ENCODE measurements around the gene LMO1.

LMO1 gene

DNA sequence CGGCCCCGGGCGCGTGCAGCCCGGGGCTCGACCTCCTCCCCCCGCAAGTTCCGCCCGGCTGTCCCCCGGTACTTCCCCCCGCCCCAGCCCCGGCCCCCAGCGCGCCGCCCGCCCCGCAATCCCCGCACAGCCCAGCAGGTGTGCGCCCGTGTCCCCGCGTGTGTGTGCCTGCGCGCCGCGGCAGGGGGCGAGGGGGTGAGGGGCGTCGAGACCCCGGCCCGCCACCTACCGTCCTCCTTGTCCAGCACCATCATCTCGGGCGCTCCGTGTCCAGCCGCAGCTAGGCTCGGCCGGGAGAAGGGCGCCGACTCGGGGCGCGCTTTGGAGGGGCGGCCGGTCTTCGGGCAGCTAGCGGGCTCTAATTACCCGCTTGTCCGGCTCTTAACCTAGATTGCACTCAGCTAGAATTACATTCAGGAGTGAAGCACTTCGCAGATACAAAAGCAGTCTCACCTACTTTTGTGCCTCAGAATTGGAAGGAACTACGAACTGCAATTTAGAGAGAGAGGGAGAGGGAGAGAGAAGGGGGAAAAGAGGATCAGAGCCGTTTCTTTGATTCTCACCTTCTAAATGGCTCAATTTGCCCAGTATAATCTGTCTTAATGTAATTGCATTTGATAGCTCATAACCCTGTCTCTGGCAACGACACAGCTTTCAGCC lies 439 bp downstream of the LMO1 start:
- no peak for DNase-seq

DNA sequence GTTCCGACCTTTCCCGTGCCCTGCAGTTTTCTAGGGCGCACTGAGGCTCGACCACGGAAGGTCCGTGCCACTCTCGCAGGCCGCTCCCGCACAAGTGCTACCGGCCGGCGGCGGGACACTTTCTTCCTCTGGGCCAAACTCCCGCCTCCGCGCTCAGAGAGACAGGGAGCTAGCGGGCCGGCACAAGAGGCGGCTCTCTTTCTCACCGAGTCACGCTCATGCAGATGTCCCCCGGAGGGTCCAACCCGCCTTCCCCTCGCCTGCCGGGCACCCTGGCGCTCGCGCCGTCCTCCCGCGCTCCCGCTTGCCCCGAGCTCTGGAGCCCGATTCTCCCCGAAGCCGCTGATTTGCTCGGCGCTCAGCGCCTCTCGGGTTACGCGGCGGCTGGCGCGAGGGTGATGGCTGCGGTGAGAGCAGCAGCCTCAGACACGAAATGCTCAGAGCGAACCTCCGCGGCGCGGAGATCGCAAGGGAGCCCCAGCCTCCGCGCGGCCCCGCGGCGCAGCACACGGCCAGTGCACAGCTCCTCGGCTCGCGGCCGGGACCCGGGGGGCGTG lies 1.0 kb downstream of the LMO1 start:
- no peak for DNase-seq

DNA sequence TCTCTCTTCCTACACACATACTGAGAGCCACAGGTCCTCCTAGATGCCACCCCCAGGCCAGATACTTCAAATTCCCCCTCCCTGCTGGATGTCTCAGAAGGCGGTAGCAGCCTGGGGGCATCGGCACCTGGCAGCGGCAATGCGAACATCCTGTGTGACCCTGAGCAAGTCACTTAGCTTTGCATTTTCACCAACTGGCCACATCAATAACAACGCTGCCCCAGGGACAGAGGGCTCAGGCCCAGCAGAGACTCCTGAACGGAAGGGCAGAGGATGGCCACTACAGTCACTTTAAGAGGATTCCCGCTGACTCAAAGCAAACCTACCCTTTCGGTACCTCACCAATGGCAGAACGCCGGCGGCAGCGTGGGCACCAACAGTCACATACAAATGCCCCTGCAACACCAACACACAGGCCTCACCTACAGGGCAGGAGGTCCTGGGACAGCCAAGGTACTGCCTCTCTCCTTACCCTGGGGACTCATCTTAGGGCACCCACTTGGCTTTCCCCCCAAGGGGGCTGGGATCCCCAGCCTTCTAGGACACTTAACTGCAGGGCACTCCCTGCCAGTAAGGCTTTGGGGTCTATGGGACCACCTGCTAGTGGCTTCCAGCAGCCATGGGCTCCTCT lies 1.6 kb downstream of the LMO1 start:
- DNase-seq, result no peak

DNA sequence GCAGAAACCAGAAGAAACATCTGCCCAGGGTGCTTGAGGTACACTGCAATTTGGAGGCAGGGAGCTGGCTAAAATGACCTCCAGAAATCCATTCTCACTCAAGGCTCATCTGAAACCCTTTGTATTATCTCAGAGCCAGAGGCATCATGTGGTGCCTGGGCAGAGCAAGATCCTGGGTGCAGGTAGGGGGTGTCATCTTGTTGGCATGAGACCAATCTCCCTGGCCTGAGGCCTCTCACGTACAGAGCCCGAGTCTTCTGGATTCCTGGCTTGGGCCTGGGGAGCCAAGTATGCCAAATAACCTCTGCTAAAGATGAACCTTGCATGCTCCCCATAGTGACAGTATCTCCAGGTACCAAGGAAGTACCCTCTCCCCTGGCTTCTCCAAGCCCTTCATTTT lies 2.4 kb downstream of the LMO1 start:
- DNase-seq, result no peak

DNA sequence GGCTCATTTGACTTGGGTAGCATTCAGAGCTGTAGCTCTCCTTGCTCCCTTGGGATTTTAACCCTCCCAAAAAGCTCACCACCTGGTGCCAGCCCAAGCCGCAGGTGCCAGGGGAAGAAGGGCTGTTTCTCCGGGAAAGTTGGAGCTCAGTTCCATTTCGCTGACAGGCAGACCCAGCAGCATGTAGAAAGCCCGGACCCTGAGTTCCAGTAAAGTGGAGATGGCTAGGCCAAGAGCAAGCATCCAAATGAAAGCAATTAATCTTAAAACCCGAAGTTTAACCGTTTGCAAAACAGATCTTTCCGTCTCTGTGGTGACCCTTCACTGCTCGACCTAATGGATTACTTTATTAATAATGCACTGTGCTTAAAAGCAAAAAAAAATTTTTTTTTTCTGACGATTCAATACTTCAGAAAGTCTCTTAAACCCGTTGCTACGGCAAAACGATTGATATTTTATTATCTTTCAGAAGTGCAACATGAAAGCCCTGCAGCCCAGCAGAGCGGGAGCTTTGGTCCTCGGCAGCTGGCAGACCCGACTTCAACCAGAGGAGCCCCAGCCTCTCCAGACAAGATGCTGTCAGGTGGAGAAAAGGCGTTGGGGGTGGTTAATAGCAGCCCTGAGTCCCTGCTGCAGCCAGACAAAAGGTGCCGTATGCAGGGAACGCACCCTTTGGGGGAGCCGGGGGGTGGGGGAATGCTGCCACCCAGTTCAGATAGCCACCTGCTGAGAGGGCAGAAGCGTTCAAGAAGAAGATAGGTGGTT lies 3.3 kb downstream of the LMO1 start:
- DNase-seq, result no peak

DNA sequence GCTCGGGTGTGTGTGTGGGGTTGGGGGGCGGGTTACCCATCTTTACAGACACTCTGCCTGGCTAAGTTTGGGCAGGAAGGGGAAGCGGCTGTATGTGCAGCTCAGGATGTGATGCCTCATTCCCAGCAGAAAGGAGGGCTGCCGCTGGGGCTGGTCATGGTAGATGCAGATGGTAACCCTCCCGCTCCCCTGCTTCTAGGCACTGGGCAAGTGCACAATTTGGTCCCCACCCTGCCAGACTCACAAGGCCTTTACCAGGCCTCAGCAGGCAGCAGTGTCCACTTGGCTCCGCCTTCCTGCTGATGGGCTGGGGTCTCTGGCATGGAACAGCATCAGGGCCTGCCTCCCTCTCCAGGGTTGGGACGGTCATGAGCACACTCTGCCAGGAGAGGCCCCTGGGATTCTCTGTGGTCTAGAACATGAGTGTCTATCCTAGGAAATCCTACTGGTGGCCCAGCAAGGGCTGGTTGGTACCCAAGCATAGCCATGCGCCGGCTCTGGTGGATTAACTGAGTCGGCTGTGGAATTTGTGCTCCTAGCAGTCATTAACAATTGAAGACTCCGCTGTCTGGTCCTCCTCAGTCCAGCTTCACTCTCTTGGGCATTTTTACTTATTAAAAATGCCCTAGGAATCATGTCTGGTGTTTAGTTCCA lies 4.2 kb downstream of the LMO1 start:
- no peak for DNase-seq

DNA sequence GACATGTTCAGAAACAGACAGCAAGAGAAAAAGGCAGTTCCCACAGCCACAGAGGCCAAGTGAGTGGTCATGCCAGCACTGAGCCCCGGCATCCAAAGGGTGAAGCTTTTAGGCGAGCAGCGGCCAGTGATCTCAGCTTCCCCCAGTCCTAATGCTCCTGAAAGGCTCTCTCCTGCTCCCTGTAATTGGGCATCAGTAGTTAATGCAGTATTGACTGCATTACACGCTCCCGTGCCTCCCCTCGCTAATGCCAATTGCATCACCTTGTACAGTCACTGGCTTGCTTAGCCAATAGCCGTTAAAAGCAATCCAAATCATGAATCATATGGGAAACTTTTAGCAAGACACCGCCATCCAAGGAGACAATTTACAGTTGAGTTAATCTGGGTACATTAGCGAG lies 4.9 kb downstream of the LMO1 start:
- no peak for DNase-seq

DNA sequence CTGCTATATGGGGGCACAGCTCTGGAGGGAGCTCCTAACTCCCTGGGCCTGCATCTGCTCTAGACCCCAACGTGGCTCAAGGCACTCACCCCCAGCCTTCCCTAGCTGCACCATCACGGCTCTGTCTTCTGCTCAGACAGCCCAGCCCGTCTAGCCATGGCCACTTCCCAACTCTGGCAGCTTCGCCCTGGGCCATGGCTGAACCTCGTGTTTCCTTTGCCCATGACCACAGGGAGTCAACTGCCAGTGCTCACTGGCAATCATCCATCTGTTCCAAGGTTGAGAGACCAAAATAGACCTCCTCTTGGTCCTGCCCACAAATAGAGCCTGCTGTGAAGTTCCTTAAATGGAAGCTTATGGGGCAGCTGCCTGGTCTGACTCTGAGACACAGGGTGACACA lies 5.4 kb downstream of the LMO1 start:
- no peak for DNase-seq

DNA sequence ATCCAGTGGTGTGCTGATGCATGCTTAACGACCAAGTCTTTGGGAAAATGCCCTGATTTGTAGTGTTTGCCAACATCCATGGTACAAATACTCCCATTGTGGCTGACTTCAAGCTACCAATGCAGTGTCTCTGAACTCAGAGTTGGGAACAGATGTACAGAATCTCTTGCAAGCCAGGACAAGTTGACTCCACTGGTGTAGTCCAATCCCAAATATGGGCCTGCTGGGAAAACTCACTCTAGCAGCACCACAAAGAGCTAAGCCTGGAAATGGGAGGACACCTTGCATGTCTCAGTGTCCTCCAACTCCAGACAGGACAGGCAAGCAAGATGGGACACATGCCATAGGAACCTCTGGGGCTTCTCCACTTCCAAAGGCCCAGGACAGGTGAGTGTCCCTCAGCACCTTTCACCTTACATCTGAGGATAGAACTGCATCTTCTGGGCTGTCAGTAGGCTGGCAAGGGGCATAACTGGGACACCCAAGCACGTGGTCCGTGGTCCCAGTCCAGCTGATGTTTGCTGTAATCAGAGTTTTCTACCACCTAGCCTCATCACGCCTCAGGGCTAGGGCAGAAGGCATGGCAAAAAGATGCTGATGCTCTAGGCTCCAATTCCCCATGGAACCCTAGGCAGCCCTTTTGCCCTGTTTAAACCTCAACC lies 6.5 kb downstream of the LMO1 start:
- no peak for DNase-seq

DNA sequence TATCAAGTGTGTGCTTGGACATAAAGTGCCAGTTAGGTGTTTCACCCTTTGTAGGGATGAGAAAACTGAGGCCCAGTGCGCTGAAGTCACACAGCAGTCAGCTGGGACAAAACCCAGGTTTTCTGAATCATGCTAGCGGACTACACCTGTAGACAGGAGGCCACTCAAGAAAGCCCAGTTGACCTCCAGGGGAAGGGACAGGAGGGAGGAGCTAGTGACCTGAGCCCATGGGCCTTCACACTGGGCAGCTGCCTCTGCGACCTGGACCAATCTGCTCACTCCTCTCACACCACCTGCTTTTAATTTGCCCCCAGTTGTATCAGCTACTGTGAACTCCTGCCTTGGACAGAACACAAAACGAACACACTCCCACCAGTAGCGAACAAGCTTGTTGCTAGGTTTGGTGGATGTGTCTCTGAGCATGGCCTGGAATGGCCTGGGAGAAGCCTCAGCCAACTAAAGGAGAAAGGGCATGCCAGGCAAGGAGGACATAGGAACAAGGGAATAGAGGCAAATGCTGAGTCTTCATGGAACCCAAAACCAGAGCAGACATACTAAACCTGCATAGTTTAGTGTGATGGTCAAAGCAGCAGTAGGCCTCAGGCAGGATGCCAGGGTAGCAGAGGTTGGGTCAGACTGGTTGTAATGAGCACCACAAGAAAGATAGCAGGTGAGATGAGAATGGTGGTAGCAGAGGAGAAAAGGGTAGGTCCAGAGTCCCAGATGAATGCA lies 7.2 kb downstream of the LMO1 start:
- no peak for DNase-seq

DNA sequence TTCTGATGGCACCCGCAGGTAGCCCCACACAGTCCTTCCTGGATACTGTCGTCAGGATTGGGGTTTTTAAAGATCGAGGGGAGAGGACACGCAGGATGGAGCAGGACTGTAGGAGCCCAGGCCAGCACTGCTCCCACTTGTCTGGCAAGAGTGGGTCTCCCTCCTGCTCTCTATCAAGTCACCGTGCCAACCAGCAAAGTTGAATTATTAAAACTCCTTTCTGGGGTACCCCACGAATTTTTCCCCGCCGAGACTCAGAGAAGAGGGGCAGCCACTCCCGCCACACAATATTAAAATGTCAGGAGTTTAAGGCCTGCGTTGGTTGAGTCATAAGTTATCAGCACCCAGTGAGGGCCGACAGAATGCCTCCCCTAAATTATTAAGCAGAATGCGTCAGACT lies 10.1 kb downstream of the LMO1 start:
- no peak for DNase-seq

DNA sequence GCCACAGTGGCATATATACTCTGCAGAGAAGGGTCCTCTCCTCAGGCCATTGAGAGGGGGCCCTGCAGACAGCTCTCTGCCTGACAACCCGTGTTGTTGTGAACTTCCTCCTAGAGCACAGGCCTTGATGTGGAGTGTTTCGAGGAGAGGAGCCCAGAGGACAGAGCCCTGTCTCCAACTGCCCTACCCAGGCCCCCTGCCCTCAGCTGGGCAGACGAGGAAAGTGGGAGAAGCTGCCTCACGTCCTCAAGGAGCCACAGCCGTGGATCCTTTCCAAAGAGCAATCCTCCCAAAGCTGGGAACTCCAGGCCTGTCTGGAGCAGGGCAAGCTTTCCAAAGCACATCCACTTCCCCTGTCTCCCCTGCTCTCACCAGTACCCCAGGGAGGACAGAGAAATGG lies 10.7 kb downstream of the LMO1 start:
- DNase-seq, result no peak

DNA sequence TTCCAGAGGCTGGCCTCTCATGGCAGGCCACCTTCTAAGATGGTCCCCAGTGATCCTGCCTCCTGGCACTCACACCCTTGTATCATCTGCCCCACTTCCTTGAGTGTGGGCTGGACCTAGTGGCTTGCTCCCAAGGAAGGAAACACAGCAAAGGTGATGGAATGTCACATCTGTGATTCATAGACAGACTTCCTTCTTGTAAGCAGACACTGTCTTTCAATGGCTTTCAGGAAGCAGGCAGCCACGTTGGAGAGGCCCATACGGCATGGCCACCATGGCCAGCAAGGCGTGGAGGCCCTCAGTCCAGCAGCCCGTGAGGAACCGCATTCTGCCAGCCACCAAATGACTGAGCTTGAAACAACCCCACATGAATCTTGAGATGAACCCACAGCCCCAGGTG lies 11.3 kb downstream of the LMO1 start:
- no peak for DNase-seq

DNA sequence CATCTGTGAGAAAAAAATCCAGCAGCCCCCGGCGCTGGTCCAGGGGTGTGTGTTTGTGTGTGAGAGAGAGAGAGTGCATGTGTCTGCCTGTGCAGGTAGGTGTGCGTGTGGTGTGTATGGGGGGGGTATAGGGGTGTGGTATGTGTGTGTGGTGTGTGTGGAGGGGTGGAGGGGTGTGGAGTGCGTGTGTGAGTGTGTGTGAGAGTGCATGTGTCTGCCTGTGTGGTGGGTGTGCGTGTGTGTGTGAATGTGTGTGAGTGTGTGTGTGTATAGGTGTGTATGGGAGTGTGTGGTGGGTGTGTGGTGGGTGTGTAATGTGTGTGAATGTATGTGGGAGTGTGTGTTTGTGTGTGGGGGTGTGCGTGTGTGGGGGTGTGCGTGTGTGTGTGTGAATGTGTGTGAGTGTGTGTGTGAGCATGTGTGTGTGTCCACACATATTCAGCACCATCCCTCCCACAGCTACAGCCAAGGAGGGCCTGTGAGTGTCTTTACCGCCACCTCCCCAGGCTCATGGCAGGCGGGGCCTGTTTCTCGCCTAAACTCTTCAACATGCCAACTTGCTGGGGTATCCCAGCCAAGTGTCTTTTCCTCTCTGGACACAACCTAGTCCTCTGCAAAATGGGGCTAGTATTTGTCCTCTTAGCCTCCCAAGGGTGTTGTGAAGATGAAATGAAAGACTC lies 11.9 kb downstream of the LMO1 start:
- DNase-seq, result no peak

DNA sequence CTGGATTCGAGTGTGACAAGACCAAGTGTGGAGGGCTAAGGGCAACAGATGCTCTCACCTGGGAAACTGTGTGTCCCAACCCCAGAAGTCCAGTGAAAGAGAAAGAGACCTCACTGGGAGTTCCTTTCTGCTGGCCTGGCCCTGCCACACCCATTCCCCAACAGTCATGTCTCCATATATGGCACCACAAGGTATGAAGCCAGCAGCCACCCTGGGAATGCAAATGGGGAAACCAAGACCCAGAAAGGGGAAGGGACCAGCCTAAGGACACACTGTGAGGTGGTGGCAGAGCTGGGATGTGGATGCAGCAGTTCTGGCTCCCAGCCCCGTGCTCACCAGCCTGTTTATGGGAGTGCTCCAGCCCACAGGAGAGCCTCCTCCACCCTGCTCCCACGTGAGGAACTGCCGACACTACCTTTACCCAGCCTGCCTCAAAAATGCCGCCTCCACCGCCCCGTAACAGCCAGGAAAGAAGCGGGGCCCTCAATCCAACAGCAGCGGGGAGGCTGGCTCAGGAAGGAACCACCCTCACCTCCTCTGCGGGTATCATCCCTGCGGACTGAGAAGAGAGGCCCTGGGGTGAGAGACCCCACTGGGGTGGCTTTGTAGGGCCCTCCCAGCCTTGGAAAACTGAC lies 12.6 kb downstream of the LMO1 start:
- no peak for DNase-seq

DNA sequence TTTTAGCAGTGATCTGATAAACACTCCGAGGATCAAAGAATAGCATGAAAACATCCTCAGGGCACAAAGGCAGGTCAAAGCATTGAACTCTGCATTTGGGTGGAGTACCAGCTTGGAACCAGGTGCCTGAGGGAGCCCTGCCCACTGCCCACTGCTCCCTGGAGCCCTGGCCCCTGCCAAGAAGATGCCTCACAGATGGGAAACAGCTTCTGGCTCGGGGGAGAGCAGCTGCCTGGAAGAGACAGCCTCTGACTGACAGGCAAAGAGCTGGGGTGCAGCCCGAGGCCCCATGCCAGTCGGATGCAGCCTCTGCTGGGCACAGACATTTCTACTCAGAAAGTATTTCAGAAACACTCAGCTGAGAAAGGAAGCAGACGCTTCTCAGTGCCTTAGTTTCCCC lies 13.2 kb downstream of the LMO1 start:
- no peak for DNase-seq

DNA sequence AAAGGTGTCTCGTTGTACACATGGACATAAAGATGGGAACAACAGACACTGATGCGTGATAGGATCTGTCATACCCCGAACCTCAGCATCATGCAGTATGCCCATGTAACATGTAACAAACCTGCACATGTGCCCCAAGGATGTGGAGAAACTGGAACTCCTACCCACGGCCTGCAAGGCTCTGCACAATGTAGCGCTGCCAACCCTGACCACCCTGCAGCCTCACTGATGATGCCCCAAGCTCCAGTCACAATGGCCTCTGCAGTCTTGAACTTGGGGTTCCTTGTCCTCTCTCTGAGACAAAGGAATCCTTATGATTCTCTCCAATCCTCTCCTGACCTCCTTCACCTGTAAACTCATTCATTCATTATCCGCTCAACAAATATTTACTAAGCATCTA lies 14.2 kb downstream of the LMO1 start:
- DNase-seq, result no peak

DNA sequence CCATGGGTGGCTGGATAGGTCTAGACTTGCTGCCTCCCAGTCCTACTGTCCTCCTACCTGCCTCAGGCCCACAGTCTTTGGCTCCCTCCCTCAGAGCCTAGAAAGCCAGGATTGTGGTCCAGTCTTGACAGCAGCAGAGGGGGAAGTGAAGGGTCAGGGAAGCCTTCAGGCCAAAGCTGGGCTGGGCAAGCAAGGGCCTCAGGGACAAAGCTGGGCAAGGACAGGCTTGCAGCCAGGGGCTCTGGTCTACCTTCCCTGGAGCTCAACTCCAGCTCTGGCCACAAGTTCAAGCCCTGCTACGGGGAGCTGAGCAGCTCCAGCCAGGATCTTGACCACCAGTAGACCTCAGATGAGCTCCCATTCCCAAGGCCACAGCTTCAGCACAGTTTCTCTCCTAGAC lies 14.9 kb downstream of the LMO1 start:
- no peak for DNase-seq

DNA sequence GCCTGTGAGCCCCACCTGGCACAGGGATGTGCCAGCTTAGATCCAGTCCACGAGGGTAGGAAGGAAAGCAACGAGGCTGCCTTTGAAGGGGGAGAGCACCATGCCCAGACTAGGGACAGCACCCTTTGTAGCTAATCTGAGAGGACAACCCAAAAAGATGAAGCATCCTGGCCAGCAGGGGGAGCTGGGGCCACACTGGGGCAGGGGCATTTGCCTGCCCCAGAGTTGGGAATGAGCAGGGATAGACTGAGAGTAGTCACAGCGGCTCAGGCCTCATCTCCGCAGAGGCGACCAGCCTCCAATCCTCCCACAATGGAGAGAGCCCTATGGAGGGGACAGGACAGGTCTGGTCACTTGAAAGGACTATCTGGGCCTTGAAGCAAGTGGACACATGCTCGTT lies 16.4 kb downstream of the LMO1 start:
- DNase-seq, result no peak

DNA sequence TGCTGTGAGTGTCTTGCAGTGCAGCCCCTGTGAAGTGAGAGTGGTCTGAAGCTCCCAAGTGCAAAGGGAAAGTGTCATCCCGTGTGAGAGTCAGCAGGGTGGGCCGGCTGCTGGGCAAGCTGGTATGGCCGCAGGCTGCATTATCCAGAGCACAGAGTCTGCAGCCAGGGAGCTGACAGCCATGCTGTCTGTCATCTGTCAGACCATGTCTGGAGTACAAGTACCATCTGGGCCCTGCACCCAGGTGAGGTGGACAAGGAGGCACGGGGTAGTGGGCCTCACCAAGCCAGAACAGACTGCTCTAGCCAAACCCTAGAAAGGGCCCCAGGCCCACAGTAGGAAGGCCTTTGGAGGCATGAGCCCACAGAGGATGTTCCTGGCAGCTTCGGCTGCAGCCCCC lies 20.2 kb downstream of the LMO1 start:
- DNase-seq, result no peak
